Body of pancreas (tissue), 4 donors: ENCODE results near the gene MAGI1. TPM values are rescaled to one million over a fixed set of nuclear protein-coding genes. Genes with fewer than 3 reads are reported as not detected.

Experiments used
- ATAC-seq: fragments of 150-250 bp; one replicate; pipeline ENCODE4 v1.9.1; 2016
- DNase-seq, 4 donors: peaks; one replicate each; pipeline ENCODE4 v3.0.0-alpha.2; 2019
- H3K27ac ChIP-seq, 4 donors: fragments of 200-600 bp; sonication (generic); 1 replicate in 3 of 4; 2 replicates in 1 of 4; pipeline versions ENCODE4 v1.5.1 to v1.6.1; 2016 to 2019; ENCODE audit warnings: mild to moderate bottlenecking in 1 of 4, mixed read lengths in 1 of 4, moderate library complexity in 1 of 4
- H3K27me3 ChIP-seq, 2 donors: fragments of 200-600 bp; sonication (generic); one replicate each; pipeline ENCODE4 v1.6.0; 2016; ENCODE audit warnings: mild to moderate bottlenecking in 1 of 2
- H3K36me3 ChIP-seq, 2 donors: fragments of 200-600 bp; sonication (generic); replicated peaks in 1 of 2; 2 replicates each; pipeline ENCODE4 v1.5.1; 2016; ENCODE audit warnings: low read depth in 2 of 2; ENCODE audit not compliant: insufficient read depth in 1 of 2
- H3K4me1 ChIP-seq: fragments of 200-600 bp; sonication (generic); one replicate; pipeline ENCODE4 v1.6.0; 2016
- H3K4me3 ChIP-seq, 2 donors: fragments of 200-600 bp; sonication (generic); 1 replicate in 1 of 2; 2 replicates in 1 of 2; pipeline ENCODE4 v1.5.1; 2016 to 2019
- H3K9me3 ChIP-seq, 3 donors: fragments of 200-600 bp; sonication (generic); 1 replicate in 2 of 3; 2 replicates in 1 of 3; pipeline ENCODE4 v1.5.1; 2016
- POLR2A ChIP-seq, 3 donors: fragments of 450-650 bp; IDR thresholded peaks; one replicate each; pipeline ENCODE4 v1.6.1; 2016; ENCODE audit warnings: antibody characterized with exemption in 3 of 3, mild to moderate bottlenecking in 2 of 3
- WGBS, 2 donors: methylation state at CpG; one replicate each; pipeline ENCODE4 v1.1.5; 2017; 5-methylcytosine and 5-hydroxymethylcytosine counted together
- intact Hi-C: fragments of 100-400 bp; cut with DNase I; formaldehyde crosslinking; loops from one replicate; pipeline ENCODE4 v1.15.1; 2023
- total RNA-seq, 2 donors: library from RNA; depleted of rRNA; stranded (reverse); fragments of >200 nt; gene quantifications; one replicate each; pipeline ENCODE4 v1.1.0, GENCODE V29; 2016
- TF ChIP-seq, protein P1 (sequence below), 7 experiments: fragments of 450-650 bp in 4 of 7; fragments of 200-600 bp in 3 of 7; sonication (generic) in 3 of 7; IDR thresholded peaks; one replicate each; pipeline ENCODE4 v1.5.1; 2016 to 2019; ENCODE audit warnings: antibody characterized with exemption in 7 of 7

Gene MAGI1
- total RNA-seq, 2 donors from 2014 or later, result 44.2 to 63.6 TPM

DNA sequence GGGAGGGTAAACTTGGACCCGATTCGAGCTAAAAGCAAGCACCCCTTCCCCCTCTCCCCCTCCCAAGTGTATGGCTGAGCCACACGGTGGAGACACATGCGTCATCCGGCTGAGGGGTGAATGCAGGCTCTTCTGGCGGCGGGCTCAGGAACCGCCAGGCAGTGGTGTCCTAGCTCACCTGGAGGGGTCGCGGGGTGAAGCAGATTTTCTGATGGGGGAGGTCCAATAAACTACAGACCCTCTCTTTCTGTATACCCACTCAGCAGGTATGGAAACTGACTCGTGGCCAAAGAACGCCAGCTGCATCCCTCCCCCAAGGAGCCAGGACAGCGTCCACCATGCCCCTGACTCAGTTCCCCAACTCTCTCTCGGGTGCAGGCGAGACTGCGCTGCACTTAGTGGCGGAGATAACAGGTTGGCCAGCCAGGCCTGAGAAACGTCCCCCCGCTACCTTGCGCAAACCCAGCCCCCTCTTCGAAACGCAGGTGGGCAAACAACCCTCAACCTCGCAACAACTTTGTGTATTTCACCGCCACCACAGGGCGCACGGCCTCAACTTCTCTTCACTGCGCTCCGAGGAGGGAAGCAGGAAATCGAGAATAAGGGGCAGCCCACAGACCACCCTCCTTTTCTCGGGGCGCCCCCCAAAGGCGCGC, 1.3 kb downstream of the MAGI1 start:
- H3K27ac ChIP-seq, result peak overlapping the region; percentile 89 to 98 (median 97)
- peak; percentile 23 to 74 (median 71) for TF ChIP-seq POLR2A (IDR thresholded peaks at IDR 0.05)
- TF ChIP-seq, protein P1, sequence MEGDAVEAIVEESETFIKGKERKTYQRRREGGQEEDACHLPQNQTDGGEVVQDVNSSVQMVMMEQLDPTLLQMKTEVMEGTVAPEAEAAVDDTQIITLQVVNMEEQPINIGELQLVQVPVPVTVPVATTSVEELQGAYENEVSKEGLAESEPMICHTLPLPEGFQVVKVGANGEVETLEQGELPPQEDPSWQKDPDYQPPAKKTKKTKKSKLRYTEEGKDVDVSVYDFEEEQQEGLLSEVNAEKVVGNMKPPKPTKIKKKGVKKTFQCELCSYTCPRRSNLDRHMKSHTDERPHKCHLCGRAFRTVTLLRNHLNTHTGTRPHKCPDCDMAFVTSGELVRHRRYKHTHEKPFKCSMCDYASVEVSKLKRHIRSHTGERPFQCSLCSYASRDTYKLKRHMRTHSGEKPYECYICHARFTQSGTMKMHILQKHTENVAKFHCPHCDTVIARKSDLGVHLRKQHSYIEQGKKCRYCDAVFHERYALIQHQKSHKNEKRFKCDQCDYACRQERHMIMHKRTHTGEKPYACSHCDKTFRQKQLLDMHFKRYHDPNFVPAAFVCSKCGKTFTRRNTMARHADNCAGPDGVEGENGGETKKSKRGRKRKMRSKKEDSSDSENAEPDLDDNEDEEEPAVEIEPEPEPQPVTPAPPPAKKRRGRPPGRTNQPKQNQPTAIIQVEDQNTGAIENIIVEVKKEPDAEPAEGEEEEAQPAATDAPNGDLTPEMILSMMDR (IDR thresholded peaks at IDR 0.05), result peak in 5 of 7 experiments; percentile 7 to 57 (median 43)
- 2 to 3% methylated on average over 14 to 33 of the region's 33 CpGs for WGBS, 2 donors
- no peaks in the 10 kb centered on the region for H3K9me3 ChIP-seq
- intact Hi-C loops, result no loop called here
- DNase-seq (peak; percentile 67 to 75 (median 74)), ATAC-seq (peak; percentile 36)
- H3K36me3 ChIP-seq, result no peaks in the 10 kb centered on the region
- peaks cover 38% of the 10 kb centered on the region for H3K4me1 ChIP-seq
- H3K4me3 ChIP-seq, result peak overlapping the region; percentile 68 to 90
- H3K27me3 ChIP-seq, result no peaks in the 10 kb centered on the region

DNA sequence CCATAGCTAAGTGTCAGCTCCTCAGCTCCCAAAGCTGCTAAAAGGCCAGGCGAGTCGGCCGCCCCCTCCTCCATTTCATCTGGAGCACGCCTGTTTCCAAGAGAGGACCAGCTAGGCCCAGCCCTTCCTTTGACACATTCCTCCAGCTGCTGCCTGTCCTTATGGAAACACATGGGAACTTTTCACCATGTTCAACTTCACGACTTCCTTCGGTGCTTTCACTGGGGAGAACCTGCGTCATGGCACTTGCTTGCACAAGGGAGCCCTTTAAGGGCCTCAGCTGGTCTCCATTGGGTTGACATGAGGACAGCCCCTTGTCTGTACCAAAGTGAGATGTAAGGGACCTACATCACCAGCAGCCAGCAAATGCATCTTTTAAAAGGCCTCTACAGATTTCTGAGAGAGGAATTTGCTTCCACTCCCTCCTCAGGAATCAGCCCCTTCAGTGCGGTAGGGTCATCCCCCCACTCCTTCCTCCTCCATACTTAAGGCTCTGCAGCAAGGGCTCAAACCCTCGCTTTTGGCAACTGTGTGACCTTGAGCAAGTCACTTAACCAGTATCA, 2.1 kb downstream of the MAGI1 start:
- Histone ChIP-seq H3K9me3 (no peaks in the 10 kb centered on the region), H3K27ac (peak overlapping the region; percentile 89 to 98 (median 97)), H3K4me1 (peaks cover 41% of the 10 kb centered on the region), H3K27me3 (no peaks in the 10 kb centered on the region), H3K36me3 (no peaks in the 10 kb centered on the region), H3K4me3 (peak overlapping the region in 1 of 2 donors; percentile 68)
- intact Hi-C loops, result no loop called here
- 30 to 38% methylated on average over 9 of the region's 9 CpGs for WGBS, 2 donors
- ATAC-seq, result no peak
- TF ChIP-seq POLR2A (IDR thresholded peaks at IDR 0.05), result no peak
- TF ChIP-seq, protein P1 (IDR thresholded peaks at IDR 0.05), result no peak
- DNase-seq, result peak in 3 of 4 donors; percentile 19 to 27 (median 20)

DNA sequence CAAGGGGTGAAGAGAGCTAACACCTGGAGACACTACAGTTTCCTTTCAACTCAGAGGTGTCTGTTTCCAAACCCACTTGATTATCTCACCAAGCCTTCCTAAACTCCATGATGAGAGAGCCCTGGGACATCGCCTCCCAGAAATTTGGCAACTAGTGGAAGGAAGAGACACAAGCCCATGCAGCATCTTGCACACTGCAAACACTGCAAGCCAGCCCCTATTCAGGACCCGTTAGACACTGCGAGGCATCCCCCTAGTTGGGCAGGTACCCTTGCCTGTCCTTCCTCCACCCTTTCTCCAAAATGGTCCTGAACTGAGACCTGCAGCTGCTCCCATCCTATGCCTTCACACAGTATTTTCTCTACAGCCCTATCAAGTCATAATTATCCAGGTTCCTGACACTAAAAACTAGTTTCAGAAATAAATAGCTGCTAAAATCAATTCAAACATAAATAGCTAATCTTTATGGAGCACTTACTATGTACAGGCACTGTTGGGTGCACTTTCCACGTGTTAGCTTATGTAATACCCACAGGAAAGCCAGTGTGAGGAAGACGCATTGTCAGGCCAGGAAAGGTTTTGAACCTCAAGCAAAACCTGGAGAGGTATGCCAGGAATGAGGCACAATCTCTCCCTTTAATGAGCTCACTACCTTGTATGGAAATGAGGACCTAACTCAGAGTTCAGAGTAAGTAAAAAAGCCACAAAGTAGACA, 2.8 kb downstream of the MAGI1 start:
- H3K27ac ChIP-seq, result peak overlapping the region in 3 of 4 donors; percentile 97 to 98 (median 97)
- no peak for ATAC-seq
- intact Hi-C loops, result no loop called here
- H3K9me3 ChIP-seq, result no peaks in the 10 kb centered on the region
- no peak for TF ChIP-seq POLR2A (IDR thresholded peaks at IDR 0.05)
- WGBS, 2 donors, result 30 to 31% methylated on average over 5 of the region's 5 CpGs
- H3K27me3 ChIP-seq, result no peaks in the 10 kb centered on the region
- no peaks in the 10 kb centered on the region for H3K36me3 ChIP-seq
- no peak overlapping the region for H3K4me3 ChIP-seq
- DNase-seq, result peak in 2 of 4 donors; percentile 26 to 30
- H3K4me1 ChIP-seq, result peaks cover 49% of the 10 kb centered on the region

DNA sequence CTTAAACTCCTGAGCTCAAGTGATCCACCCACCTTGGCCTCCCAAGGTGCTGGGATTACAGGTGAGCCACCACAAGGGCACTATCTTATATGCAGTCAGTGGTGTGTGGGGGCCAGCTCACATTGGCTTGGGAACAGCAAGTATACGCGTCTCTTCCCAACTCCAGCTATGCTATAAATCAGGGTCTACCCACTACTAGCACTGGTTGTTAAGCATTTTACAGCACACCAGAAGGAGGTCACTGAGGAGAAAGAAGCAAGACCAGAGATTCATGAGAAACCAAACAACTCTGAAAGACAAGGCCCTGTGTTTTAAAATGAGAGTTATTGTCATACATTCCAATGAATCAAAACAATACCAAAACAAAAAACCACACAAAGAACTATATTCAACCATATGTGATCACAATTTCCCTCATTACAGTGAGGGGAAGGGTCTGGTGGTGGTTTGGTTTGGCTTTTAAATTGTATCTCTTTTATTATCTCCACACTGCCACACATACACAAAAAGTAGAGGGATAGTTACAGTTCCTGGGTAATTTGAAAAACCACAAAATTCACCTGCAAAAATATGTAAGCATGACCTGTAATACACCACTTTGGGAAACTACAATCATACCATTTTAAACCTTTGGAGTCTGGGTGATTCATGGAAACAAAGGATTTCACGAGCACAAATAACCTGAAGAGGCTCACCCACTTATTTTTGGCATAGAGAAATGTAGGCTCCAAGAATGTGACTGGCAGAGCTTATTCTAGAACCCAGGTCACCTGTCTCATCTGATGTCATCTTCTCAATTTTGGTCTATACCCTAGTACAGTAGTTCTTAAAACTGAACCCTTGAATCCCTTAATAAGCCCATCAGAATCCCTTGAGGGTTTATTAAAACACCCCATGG, 5.2 kb downstream of the MAGI1 start:
- 71 to 75% methylated on average over 3 of the region's 3 CpGs for WGBS, 2 donors
- H3K27ac ChIP-seq, result no peak overlapping the region
- DNase-seq (no peak), ATAC-seq (no peak)
- intact Hi-C loops, result no loop called here
- H3K4me3 ChIP-seq, result no peak overlapping the region
- peaks cover 40% of the 10 kb centered on the region for H3K4me1 ChIP-seq
- no peaks in the 10 kb centered on the region for H3K36me3 ChIP-seq
- TF ChIP-seq POLR2A (IDR thresholded peaks at IDR 0.05), result no peak
- TF ChIP-seq, protein P1 (IDR thresholded peaks at IDR 0.05), result no peak
- no peaks in the 10 kb centered on the region for H3K9me3 ChIP-seq
- H3K27me3 ChIP-seq, result no peaks in the 10 kb centered on the region
